Lower leg skin (tissue), 3 donors: ENCODE results near the gene EFHC1.

Experiments used
- POLR2A ChIP-seq, 2 donors: fragments of 450-650 bp; IDR thresholded peaks; one replicate each; pipeline ENCODE4 v1.6.1; 2016 to 2017; ENCODE audit warnings: antibody characterized with exemption in 2 of 2, mild to moderate bottlenecking in 1 of 2, moderate library complexity in 1 of 2
- TF ChIP-seq, protein P1 (sequence below), 3 donors: fragments of 450-650 bp; IDR thresholded peaks; one replicate each; pipeline ENCODE4 v1.5.1; 2016; ENCODE audit warnings: antibody characterized with exemption in 3 of 3, mild to moderate bottlenecking in 3 of 3, moderate library complexity in 2 of 3

- TF ChIP-seq, protein P1, sequence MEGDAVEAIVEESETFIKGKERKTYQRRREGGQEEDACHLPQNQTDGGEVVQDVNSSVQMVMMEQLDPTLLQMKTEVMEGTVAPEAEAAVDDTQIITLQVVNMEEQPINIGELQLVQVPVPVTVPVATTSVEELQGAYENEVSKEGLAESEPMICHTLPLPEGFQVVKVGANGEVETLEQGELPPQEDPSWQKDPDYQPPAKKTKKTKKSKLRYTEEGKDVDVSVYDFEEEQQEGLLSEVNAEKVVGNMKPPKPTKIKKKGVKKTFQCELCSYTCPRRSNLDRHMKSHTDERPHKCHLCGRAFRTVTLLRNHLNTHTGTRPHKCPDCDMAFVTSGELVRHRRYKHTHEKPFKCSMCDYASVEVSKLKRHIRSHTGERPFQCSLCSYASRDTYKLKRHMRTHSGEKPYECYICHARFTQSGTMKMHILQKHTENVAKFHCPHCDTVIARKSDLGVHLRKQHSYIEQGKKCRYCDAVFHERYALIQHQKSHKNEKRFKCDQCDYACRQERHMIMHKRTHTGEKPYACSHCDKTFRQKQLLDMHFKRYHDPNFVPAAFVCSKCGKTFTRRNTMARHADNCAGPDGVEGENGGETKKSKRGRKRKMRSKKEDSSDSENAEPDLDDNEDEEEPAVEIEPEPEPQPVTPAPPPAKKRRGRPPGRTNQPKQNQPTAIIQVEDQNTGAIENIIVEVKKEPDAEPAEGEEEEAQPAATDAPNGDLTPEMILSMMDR (IDR thresholded peaks at IDR 0.05): no peak
- no peak for TF ChIP-seq POLR2A (IDR thresholded peaks at IDR 0.05)
Measured at GRCh38 chr6:52551483-52552277, 131.5 kb downstream of the EFHC1 start.
